Measurements from ENCODE around the gene HIKESHI. TPM values are rescaled to one million over a fixed set of nuclear protein-coding genes. Genes with fewer than 3 reads are reported as not detected.
"Not testable (repeated sequence)": the region's sequence is repeated elsewhere in the genome, so short reads cannot be mapped to it uniquely, and the experiment has no call there.

HIKESHI gene
- polyA plus RNA-seq, 1 experiment = 60.5 TPM

DNA sequence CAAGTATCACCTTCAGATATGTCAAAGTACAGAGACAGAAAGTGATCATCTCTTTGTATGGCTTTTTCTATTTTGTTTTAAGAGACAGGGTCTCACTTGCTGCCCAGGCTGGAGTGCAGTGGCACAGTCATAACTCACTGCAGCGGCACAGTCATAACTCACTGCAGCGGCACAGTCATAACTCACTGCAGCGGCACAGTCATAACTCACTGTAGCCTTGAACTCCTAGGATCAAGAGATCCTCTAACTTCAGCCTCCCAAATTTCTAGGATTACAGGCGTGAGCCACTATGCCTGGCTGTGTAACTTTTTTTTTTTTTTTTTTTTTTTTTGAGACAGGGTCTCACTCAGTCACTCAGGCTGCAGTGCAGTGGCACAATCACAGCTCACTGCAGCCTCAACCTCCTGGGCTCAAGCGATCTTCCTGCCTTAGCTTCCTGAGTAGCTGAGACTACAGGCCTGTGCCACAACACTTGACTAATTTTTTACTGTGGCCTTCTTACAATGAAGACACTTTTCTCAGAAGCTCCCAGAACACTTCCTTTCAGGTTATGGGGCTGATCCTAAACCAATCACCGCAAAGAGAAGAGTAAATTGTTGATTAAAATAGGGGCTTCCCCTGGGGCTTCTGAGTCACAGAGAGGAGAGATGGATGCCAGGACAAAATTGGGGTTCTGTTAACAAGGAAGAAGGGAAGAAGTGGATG lies 9.0 kb upstream of the HIKESHI start:
- Histone ChIP-seq H3K36me3 (ENCODE audit: control insufficient read depth, insufficient read depth, low read length) (no peaks in the 10 kb centered on the region), H3K4me3 (ENCODE audit: low read depth, low read length) (no peak overlapping the region), H3K27me3 (ENCODE audit: control insufficient read depth, insufficient read depth, low read length) (no peaks in the 10 kb centered on the region)
- ChIA-PET POLR2A (interaction anchor here (0.5 to 0.7 kb wide), 2 partner anchors 337 to 438 kb away, joined by 3 to 14 read pairs; partner anchors contain the start of gene CCDC83), CTCF (interaction anchor here (0.9 to 3.9 kb wide), 6 partner anchors 9 to 596 kb away, joined by 3 to 19 read pairs (median 4); partner anchors contain the start of genes CCDC83 and HIKESHI)
- TF ChIP-seq, protein P1, sequence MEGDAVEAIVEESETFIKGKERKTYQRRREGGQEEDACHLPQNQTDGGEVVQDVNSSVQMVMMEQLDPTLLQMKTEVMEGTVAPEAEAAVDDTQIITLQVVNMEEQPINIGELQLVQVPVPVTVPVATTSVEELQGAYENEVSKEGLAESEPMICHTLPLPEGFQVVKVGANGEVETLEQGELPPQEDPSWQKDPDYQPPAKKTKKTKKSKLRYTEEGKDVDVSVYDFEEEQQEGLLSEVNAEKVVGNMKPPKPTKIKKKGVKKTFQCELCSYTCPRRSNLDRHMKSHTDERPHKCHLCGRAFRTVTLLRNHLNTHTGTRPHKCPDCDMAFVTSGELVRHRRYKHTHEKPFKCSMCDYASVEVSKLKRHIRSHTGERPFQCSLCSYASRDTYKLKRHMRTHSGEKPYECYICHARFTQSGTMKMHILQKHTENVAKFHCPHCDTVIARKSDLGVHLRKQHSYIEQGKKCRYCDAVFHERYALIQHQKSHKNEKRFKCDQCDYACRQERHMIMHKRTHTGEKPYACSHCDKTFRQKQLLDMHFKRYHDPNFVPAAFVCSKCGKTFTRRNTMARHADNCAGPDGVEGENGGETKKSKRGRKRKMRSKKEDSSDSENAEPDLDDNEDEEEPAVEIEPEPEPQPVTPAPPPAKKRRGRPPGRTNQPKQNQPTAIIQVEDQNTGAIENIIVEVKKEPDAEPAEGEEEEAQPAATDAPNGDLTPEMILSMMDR (IDR thresholded peaks at IDR 0.05; ENCODE audit: insufficient read depth, low read depth, low read length) = no peak
- DNase-seq (ENCODE audit: low read depth) = no peak

DNA sequence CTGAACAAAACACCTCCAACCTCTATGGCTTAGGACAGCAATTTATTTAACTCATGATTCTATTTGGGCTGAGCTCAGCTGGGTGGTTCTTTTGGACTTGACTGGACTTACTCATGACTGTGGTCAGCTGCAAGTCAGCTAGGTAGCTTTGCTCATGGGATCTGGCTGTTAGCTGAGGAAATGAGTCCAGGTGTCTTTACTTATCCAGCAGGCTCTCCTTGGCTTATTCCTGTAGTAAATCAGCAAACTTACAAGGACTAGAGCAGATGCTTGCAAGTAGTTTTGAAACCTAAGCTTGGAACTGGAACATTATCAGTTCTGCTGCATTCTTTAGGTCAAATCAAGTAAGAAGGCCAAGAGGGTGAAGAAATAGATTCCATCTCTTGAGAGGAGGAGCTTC lies 8.0 kb upstream of the HIKESHI start:
- H3K36me3 ChIP-seq (ENCODE audit: control insufficient read depth, insufficient read depth, low read length) = no peaks in the 10 kb centered on the region
- H3K27me3 ChIP-seq (ENCODE audit: control insufficient read depth, insufficient read depth, low read length) = no peaks in the 10 kb centered on the region
- TF ChIP-seq, protein P1 (IDR thresholded peaks at IDR 0.05; ENCODE audit: insufficient read depth, low read depth, low read length) = no peak
- ChIA-PET CTCF (interaction anchor here (0.9 to 3.9 kb wide), 5 partner anchors 8 to 439 kb away, joined by 3 to 19 read pairs (median 4); partner anchors contain the start of gene CCDC83), POLR2A (interaction anchor here (0.5 kb wide), 1 partner anchor 439 kb away, joined by 3 read pairs; the partner anchor contains the start of gene CCDC83)
- H3K4me3 ChIP-seq (ENCODE audit: low read depth, low read length) = no peak overlapping the region
- DNase-seq (ENCODE audit: low read depth) = no peak

DNA sequence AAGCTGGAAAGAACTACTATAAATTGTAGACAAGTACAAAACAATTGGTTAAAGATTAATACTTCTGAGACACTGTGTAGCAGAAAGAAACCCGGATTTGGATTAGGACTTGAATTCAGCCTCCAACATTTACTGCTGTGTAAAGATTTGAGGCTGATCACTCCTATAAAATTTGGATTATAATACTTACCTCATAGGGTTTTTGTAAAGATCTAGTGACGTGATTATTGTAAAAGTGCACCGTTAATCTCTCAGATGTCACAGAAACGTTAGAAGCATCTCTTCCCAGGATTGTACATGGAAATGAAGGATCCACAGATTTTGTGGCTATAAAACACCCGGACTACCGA lies 323 bp upstream of the HIKESHI start:
- DNase-seq (ENCODE audit: low read depth) = no peak
- H3K27me3 ChIP-seq (ENCODE audit: control insufficient read depth, insufficient read depth, low read length) = no peaks in the 10 kb centered on the region
- H3K36me3 ChIP-seq (ENCODE audit: control insufficient read depth, insufficient read depth, low read length) = no peaks in the 10 kb centered on the region
- ChIA-PET POLR2A (no interaction called here), CTCF (interaction anchor here (1.8 kb wide), 1 partner anchor 9 kb away, joined by 6 read pairs; no protein-coding TSS in a partner anchor)
- TF ChIP-seq, protein P1 (IDR thresholded peaks at IDR 0.05; ENCODE audit: insufficient read depth, low read depth, low read length) = no peak
- H3K4me3 ChIP-seq (ENCODE audit: low read depth, low read length) = peak overlapping the region; percentile 66; the same call in 1 of the 2 replicates

GRCh38 chr11:86303257-86303656 lies 1.2 kb downstream of the HIKESHI start:
- TF ChIP-seq, protein P1 (IDR thresholded peaks at IDR 0.05; ENCODE audit: insufficient read depth, low read depth, low read length) = no peak
- no peak for DNase-seq (ENCODE audit: low read depth)
- ChIA-PET POLR2A (no interaction called here), CTCF (no interaction called here)
- Histone ChIP-seq H3K4me3 (ENCODE audit: low read depth, low read length) (peak overlapping the region; percentile 66), H3K36me3 (ENCODE audit: control insufficient read depth, insufficient read depth, low read length) (no peaks in the 10 kb centered on the region), H3K27me3 (ENCODE audit: control insufficient read depth, insufficient read depth, low read length) (no peaks in the 10 kb centered on the region)

- CTCF ChIA-PET; H3K4me3 ChIP-seq (ENCODE audit: low read depth, low read length); POLR2A ChIA-PET; H3K27me3 ChIP-seq (ENCODE audit: control insufficient read depth, insufficient read depth, low read length); DNase-seq (ENCODE audit: low read depth); H3K36me3 ChIP-seq (ENCODE audit: control insufficient read depth, insufficient read depth, low read length): not testable (repeated sequence)
Observed at GRCh38 chr11:86308710-86309109, 6.7 kb downstream of the HIKESHI start.

Data from BJ (cell line).